HG02884 (cell line): Measurements from ENCODE around the gene DCTN1.
A peak's percentile ranks its signal among the peaks of the same experiment; 100 is the strongest.

ENCODE experiments used
- ATAC-seq: cut with Tn5 transposase; IDR thresholded peaks from one replicate; pipeline ENCODE4 v1.9.1; 2021; ENCODE audit warnings: mild to moderate bottlenecking, moderate library complexity; ENCODE audit not compliant: unreplicated experiment

DCTN1 gene

DNA sequence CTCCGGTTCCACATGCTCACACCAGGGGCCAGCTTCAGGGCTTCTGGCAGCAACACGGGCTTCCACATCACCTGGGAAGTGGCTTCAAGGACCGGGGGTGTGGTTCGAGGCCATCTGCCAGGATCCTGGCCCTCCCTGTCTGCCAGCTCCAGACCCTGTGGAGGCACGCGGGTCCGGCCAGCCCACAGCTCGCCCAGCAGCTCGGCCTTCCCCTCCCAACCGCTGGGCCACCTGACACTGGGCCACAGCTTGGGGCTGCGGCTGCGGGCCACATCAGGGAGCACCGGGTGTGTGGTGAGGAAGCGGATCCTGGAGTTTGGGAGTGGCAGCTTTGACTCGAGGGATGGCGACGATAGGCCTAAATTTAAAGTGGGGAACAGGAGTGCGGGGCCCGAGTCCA, 34.3 kb upstream of the DCTN1 start:
- ATAC-seq = no peak

DNA sequence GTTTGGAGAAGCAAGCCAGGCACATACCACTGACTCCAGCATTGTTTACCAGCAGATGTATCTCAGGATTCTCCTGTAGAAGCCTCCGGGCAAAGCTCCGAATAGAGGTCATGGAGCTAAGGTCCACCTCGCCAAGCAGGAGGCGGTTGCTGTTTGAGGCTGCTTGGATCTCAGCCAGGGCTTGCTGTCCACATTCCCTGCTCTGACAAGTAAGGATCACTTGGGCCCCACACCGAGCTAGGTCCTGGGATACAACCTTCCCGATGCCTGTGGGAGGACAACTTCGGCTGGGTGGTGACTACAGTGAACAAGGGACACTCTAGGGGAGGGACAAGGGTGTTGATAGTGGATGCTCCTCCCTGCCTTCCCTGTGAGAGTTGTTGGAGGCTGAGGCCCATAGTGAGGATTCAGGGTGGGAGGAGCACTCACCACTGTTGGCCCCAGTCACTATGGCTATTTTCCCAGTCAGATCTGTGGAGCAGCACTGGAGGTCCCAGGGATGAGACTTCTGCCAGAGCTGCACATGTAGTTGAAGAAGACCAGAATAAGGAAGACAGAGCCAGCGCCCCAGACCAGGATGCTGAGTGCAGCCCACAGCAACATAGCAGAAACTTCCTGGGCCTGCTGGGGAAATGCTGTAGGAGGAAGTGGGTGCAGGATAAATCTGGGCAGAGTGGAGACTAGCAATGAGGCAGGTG, 33.0 kb upstream of the DCTN1 start:
- ATAC-seq = no peak

DNA sequence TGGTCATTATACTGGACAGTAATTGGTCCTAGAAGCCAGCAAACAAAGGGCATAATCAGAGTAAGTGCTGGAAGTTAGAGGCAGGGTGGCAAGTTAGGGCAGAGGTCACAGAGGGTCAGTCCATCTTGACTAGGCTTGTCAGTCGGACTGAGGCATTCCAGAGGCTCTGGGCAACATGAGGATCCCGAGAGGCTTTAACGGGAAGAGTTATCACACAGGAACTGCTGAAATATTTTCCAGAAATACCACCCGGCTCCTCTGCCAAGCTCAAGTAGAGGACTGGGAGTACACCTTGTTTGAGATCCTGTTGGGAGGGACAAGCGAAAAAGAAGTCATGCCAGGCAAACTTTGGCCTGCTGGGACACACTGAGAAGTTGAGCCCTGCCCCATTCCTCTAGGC, 27.6 kb upstream of the DCTN1 start:
- no peak for ATAC-seq

DNA sequence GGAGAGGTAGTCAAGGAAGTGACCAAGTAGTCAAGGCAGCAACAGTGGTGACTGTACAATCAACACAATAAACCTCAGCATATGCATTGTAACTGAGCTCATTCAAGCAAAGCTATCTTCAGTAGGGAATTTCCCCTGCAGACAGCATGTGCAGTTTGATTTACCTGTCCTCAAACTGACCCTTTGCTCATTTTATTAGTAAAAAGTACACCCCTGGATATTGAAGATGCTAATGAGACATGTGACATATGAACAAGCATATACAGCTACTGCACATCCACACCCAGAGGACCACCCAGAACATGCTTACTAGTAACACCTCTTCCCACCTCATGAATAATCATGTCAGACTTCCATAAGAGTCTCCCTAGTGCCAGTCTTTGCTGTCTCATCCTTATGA, 25.9 kb upstream of the DCTN1 start:
- ATAC-seq = peak; percentile 63

DNA sequence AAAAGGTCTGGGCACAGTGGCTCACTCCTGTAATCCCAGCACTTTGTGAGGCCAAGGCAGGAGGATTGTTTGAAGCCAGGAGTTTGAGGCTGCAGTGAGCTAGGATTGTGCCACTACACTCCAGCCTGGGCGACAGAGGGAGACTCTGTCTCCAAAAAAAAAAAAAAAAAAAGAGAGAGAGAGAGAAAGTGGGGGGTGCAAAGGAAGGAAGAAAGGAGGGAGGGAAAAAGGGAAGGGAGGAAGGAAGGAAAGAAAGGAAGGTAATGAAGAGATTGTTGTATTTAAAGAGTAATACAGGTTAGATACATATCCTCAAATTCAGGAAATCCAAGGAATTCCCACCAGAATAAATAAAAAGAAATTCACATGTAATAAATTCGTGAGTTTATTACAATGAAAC, 21.8 kb upstream of the DCTN1 start:
- ATAC-seq = no peak

DNA sequence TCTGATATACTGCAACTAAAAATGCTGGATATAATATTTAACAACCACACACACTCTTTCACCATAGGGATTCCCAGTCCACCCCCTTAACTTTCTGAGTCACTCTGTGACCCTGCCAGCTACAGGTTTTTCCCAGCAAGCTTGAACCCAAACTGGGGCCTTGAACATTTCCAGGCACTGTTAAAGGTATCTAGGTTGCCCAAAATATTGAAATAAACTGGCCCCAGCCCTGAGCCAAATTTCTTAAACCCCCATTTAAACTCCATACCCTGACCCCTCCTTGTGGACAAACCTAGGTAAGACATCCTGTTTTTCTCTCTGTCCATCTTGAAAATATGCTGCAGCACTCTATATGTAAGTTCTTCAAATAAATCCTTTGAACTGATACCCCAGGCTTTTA, 19.7 kb upstream of the DCTN1 start:
- no peak for ATAC-seq

DNA sequence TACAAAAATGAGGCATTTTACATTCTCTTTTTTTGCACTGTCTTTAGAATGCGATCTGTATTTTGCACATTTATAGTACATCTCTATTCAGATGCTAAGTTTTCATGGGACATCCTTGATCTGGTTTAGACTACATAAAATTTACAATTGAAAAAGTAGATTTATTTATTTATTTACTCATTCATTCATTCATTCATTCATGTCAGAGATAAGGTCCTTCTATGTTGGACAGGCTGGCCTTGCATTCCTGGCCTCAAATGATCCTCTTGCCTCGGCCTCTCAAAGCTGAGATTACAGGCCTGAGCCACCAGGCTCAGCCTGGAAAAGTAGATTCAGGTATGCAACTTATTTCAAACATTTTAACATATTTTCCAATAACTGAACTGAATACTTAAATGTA, 16.0 kb upstream of the DCTN1 start:
- no peak for ATAC-seq

DNA sequence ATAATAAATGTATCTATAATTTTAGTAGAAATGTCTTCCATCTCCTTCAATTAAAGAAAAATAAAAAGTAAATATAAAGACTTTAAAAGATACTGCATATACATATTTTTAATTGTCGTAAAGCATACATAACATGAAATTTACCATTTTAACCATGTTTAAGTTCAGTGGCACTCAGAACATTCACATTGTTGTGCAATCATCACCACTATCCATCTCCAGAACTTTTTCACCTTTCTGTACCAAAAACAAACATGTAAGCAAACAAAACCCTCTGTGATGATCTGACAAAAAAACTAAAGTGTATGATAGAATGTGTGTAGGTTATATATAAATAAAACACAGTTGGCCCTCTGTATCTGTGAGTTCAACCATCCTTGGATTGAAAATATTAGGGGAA, 13.4 kb upstream of the DCTN1 start:
- no peak for ATAC-seq

DNA sequence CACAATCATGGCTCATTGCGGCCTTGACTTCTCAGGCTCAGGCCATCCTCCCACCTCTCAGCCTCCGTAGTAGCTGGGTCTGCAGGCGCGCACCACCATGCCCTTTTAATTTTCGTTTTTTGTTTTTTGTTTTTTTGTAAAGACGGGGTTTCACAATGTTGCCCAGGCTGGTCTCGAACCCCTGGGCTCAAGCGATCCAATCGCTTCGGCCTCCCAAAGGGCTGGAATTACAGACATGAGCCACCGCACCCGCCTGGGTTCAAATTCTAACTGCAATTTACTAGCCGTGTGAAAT, 12.3 kb upstream of the DCTN1 start:
- no peak for ATAC-seq

DNA sequence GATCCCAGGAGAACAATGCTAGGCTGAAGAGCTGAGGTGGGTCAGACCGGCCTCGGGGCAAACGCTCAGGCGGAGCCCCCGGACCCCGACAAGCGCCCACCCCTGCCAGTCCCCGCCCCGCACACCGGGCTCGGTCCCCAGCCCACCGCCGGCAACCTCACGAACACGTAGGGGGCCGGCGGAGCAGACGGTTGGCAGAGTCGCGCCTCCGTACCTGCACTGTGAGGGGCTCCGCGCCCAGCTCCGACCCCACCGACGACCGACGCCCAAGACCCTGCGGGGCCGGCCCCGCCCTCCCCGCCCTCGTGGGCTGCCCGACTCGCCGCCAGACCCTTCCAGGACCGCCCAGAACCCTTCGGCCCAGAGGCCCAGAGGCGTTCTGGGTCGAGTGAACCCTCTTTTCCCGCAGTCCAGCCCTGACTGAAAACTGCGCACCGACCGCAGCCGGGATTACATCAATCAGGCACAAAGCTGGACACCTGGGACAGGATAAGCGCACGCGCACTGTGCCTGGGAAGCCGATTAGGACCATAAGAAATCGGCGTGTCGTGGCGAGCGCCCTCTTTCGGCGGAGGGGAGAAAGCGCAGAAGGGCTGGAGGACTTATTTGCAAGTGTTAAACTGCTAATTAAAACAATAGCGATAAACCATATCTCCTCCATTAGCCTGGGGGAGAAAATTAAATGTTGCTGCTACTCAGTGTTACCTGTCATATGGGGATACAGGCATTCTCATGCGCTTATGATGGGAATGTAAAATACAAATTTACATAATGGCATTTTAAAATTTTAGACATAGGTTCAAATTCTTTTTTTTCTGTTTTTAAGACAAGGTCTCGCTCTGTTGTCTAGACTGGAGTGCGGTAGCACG, 11.7 kb upstream of the DCTN1 start:
- no peak for ATAC-seq

DNA sequence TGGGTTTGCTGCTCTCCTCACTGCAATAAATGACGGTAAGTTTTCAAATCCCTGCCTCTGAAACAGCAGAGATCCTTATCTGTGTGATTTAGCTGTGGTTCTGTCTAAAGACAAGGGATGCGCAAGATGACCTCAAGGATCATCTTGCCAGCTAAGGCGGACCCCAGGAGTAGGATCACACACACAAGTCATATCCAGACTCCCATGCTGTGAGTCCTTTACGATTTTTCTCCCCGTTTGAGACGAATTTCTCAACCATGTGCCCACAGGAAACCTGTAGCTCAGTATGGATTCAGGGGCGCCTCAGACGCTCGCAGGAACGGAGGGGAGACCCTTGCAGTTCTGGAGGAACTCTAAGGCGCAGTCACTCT, 11.1 kb upstream of the DCTN1 start:
- ATAC-seq = no peak

DNA sequence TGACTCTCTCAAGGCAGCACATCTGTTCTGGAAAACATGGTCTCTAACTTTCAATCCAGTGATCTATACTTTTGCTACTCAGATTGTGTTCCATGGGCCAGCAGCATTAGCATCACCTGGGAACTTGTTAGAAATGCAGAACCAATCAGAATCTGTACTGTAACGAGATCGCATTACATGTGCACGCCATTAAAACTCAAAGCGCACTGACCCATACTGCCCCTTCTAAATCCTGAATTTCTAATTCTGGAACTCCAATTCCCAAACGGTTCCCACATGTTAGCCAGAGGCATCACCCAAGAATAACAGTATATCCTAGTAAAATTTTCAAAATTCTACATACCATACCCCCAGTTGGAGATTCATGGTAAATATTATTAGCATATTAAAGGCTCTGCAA, 10.5 kb upstream of the DCTN1 start:
- ATAC-seq = no peak

DNA sequence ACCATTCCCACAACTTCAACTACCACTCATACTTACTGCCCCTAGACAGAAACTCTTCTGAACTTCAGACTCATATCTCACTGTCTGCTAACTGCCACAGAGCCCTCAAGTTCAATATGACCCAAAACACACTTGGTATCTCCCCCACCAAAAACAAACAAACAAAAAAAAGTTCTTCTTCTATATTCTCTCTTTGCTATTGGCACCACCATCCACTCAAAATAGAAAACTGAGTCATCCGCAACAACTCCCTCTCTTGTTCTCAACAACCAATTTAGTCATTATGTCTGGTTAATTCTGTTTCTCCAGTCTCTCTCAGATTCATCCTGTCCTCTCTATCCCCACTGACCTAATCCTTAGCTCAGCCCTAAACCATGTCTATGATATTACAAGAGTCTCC, 7.2 kb upstream of the DCTN1 start:
- ATAC-seq = no peak

DNA sequence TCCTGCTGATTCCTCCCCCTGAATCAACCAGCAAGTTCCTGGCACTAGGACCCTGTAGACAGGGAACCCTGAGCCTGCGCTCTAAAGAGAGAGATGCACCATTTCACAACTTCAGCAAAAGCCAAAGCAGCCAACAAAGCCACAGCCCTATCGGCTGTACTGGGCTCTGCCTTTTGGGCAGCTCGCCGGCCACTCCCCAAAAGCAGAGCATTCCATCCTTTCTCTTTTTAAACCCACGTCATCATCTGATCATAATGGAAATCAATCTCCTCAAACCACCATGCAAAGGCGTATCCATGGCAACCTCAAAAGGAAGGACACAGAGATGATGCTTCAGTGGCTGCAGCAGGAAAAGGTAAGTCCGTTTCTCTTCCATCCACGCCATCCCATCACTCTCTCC, 5.3 kb upstream of the DCTN1 start:
- no peak for ATAC-seq

DNA sequence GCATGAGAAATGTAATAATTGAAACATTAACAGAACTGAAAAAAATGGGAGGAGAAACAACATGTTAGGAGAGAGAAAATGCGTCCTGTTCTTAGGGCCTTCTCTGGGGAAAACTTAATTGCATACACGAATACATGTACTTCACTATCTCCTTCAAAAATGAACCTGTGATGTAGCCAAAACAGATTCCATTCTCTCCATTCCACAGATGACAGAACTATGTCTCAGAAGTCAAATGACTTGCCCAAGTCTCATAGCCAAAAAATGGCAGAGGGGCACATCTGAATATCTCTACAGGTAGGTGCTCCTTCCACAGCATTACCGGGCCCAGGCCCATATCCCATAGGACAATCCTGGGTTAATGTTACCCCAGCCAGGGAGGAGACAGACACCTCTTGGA, 3.9 kb upstream of the DCTN1 start:
- no peak for ATAC-seq

DNA sequence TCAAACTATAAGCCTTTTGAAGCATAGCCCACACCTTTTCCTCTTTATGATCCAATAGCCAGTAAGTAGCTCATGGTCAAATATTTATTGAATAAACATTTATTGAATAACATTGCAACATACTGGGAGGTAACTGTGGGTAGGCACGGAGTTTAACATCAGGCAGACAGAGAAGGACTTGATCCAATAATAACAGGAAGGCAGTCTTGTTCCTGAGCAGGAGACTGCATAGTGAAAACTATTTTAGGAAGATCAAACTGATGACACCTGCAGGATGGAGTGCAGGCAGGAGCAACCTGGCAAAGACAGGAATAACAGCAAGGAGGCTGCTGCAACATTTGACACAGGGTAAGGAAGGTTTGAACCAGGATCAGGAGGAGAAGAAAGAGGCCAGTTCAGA, 3.1 kb upstream of the DCTN1 start:
- ATAC-seq = no peak

DNA sequence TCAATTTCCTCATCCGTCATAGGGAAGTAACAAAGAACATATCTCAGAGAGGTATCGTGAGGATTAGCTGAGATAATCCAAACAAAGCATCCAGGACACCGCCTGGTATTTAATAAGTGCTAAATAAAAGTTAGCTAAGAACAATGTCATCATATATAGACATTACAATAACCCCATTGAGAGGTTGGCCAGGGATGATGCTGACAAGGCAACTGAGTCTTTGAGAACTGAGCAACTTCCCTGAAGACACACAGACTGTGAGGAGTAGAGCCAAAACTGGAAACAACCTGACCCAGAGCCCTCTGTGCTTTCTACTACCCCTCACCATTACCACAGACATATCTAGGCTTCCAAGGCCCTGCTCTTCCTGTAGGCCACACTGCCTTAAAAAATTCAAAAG, 1.6 kb upstream of the DCTN1 start:
- no peak for ATAC-seq

DNA sequence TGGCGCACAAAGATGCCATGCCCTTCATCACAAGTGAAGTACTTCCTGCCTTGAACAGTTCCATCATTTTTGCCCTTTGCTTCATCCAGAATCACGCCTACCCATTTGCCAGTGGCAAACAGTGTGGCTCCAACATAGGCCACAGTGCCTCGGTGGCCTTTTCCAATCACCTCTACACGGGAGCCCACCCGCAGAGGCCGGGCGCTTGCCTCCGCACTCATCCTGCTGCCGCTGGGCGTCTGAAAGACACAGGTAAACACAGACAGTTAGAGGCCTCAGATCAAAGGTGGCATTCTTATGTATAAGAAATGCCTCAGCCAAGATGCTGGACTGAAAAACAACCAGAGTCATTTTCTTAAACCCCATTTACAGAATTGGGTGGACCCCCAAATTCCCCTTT, 2.1 kb downstream of the DCTN1 start:
- ATAC-seq = no peak

DNA sequence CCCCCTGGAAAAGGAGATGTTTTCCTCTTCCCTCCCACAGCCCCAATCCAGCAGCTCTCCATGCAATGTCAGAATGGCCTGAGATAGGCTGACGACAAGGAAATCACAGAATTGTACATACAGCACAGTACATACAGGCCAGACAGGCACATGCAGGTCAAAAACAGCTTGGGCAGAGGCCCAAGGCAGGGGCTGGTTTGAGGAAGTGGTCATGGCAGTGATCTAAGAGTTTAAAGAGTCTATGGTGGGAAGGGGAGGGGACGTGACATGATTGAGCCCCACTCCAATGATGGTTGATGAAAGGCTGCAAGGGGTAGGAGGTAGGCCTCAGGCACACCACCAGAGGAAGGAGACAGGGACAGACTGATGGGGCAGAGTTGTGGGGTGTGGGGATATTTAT, 4.3 kb downstream of the DCTN1 start:
- no peak for ATAC-seq

DNA sequence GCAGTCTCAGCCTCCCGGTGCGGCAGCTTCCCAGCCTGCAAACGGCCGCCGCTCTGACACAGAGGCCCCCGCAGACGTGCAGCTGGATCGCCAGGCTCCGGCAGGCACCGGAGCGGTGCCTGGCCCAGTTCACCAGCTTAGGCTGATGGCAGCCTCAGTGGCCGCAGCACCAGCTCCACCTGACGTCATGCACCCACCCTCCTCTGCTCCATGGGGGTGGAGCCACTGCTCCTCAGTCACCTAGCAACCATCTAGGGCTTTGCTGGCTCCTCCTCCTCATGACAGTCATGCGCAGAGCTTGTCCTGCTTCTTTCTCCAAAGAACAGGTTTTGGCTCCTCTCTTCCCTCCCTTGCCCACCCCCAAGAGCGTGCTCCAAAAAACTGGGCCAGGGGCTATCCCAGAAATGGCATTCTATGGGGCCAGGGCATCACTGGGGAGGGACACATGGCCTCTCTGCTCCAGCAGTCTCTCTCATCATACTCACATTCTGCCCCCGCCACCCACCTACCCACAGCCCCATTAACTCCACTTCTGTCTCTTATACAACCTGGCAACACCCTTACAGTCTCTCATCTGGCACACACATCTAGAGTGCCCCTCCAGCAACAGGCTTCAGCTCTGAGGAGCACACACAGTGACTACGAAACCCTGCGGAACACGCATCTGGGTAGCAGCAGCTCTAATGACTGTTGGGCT, 5.5 kb downstream of the DCTN1 start:
- ATAC-seq = no peak

DNA sequence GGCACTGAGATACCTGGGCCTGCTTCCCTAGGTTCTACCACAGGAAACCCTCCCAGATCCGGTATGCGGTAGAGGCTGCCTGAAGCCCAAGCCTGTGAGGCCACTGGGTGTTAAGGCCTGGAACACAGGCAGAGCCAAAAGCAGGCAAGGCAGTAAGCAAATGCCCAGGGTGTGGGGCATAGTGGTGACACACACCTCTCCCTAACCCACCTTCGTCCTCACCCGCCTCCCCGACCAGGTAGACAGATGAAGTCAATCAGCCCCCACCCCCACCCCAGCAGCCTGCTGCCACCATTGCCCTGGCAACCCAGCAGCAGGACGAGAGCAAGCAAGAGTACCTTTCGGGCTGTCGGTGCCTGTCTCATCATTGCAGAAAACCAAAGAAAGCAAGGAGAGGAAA, 6.1 kb downstream of the DCTN1 start:
- ATAC-seq = no peak

DNA sequence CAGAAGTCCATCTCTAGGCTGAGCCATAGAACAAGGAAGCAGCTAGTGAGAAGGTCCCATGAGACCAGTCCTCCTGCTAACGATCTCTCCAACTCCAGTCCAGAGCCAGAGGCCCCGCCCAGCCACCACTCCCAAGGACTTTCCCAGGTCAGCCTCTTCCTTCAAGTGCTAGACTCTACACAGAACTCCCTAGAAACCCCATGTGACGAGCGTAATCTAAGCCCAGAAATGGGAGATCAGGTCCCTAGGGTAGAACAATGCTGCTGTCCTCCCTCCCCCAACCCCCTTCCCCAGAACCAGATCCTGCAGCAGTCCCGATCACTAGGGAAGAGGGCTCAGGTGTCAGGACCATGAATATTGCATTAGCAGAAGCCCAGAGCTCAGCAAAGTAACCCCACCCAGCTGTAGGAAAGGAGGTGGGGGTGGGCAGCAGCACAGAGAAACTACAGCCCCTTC, 6.9 kb downstream of the DCTN1 start:
- no peak for ATAC-seq
